GM13977 (cell line): ENCODE data around the gene REXO1.

Experiments
- DNase-seq: peaks from one replicate; pipeline ENCODE4 v3.0.0; 2012; ENCODE audit warnings: low spot score
- CTCF ChIP-seq: IDR thresholded peaks from 2 replicates; pipeline ENCODE4 v1.5.1; 2012; ENCODE audit warnings: mild to moderate bottlenecking, control low read depth; ENCODE audit not compliant: insufficient read depth; ENCODE audit errors: extremely low read depth, missing control alignments
- in situ Hi-C: fragments of 300-500 bp; cut with MboI; formaldehyde crosslinking; loops from one replicate; pipeline ENCODE4 v1.12.0; 2022; ENCODE audit warnings: low sequenced_read_pairs, low pct_unique_long_range_greater_than_20kb, mixed read lengths, inconsistent platforms; ENCODE audit not compliant: unreplicated experiment

REXO1 gene

GRCh38 chr19:1858412-1859081 lies 10.3 kb upstream of the REXO1 start:
- in situ Hi-C loops = no loop called here
- TF ChIP-seq CTCF = no peak
- no peak for DNase-seq

GRCh38 chr19:1857648-1858326 lies 9.5 kb upstream of the REXO1 start:
- in situ Hi-C loops = no loop called here

GRCh38 chr19:1856698-1857603 lies 8.7 kb upstream of the REXO1 start:
- in situ Hi-C loops = no loop called here
- no peak for TF ChIP-seq CTCF
- peak; percentile 89 for DNase-seq

More at GRCh38 chr19:1857648-1858326, 9.5 kb upstream of the REXO1 start:
- no peak for TF ChIP-seq CTCF
- DNase-seq = no peak

- no peak for DNase-seq
- in situ Hi-C loops = no loop called here
- TF ChIP-seq CTCF = no peak
Measured at GRCh38 chr19:1856345-1856697, 8.0 kb upstream of the REXO1 start.

GRCh38 chr19:1855828-1856255 lies 7.6 kb upstream of the REXO1 start:
- DNase-seq = no peak
- in situ Hi-C loops = no loop called here
- no peak for TF ChIP-seq CTCF

GRCh38 chr19:1855040-1855827 lies 7.0 kb upstream of the REXO1 start:
- in situ Hi-C loops = no loop called here
- peak; percentile 96 for DNase-seq
- TF ChIP-seq CTCF = no peak
